HEK293 (cell line): ENCODE measurements around the gene LIPE.

ENCODE experiments used
- ZBTB8A ChIP-seq: fragments of 450-650 bp; formaldehyde crosslinking; IDR thresholded peaks from 2 replicates; pipeline ENCODE4 v1.5.1; 2016; ENCODE audit warnings: missing biosample characterization, missing genetic modification characterization
- ZNF24 ChIP-seq: fragments of 450-650 bp; formaldehyde crosslinking; IDR thresholded peaks from 2 replicates; pipeline ENCODE4 v1.5.1; 2016; ENCODE audit warnings: missing biosample characterization, missing genetic modification characterization
- ZNF274 ChIP-seq, 2 experiments: fragments of 200-500 bp in 1 of 2; fragments of 450-650 bp in 1 of 2; sonication (Bioruptor generic) in 1 of 2; formaldehyde crosslinking in 1 of 2; IDR thresholded peaks; 2 replicates each; pipeline versions ENCODE4 v1.5.1 to v1.6.1; 2014 to 2016; ENCODE audit warnings: borderline replicate concordance in 1 of 2, inconsistent platforms in 1 of 2, low read length in 1 of 2, missing biosample characterization in 1 of 2, missing genetic modification characterization in 1 of 2
- ZNF311 ChIP-seq: fragments of 450-650 bp; formaldehyde crosslinking; IDR thresholded peaks from 2 replicates; pipeline ENCODE4 v1.5.1; 2017; ENCODE audit warnings: missing biosample characterization, missing genetic modification characterization, borderline replicate concordance
- TF ChIP-seq, protein P1 (sequence below): fragments of 450-650 bp; formaldehyde crosslinking; IDR thresholded peaks from 2 replicates; pipeline ENCODE4 v1.5.1; 2016; ENCODE audit warnings: missing biosample characterization, missing genetic modification characterization

- TF ChIP-seq ZNF311 (tag by site-specific recombination) = no peak
- TF ChIP-seq ZBTB8A (tag by site-specific recombination) = no peak
- no peak for TF ChIP-seq ZNF24 (tag by site-specific recombination)
- no peak for TF ChIP-seq ZNF274 (IDR thresholded peaks at IDR 0.05; ENCODE audit: low read length)
- TF ChIP-seq ZNF274 (tag by site-specific recombination; IDR thresholded peaks at IDR 0.05; ENCODE audit: borderline replicate concordance) = no peak
- TF ChIP-seq, protein P1, sequence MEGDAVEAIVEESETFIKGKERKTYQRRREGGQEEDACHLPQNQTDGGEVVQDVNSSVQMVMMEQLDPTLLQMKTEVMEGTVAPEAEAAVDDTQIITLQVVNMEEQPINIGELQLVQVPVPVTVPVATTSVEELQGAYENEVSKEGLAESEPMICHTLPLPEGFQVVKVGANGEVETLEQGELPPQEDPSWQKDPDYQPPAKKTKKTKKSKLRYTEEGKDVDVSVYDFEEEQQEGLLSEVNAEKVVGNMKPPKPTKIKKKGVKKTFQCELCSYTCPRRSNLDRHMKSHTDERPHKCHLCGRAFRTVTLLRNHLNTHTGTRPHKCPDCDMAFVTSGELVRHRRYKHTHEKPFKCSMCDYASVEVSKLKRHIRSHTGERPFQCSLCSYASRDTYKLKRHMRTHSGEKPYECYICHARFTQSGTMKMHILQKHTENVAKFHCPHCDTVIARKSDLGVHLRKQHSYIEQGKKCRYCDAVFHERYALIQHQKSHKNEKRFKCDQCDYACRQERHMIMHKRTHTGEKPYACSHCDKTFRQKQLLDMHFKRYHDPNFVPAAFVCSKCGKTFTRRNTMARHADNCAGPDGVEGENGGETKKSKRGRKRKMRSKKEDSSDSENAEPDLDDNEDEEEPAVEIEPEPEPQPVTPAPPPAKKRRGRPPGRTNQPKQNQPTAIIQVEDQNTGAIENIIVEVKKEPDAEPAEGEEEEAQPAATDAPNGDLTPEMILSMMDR (tag by site-specific recombination) = no peak; the same call in 1 of the 2 replicates
These were observed 38.2 kb downstream of the LIPE start for GRCh38 chr19:42388851-42389489.
